Adrenal gland (tissue), 5 donors: ENCODE measurements around the gene NAPA.

ENCODE experiments used
- POLR2A ChIP-seq, 2 donors: fragments of 450-650 bp; IDR thresholded peaks; one replicate each; pipeline ENCODE4 v1.6.1; 2017; ENCODE audit warnings: antibody characterized with exemption in 2 of 2, mild to moderate bottlenecking in 2 of 2, moderate library complexity in 1 of 2
- TF ChIP-seq, protein P1 (sequence below), 6 experiments: fragments of 450-650 bp in 4 of 6; fragments of 200-600 bp in 2 of 6; sonication (generic) in 1 of 6; IDR thresholded peaks; 1 replicate in 5 of 6; 2 replicates in 1 of 6; pipeline versions ENCODE4 v1.5.1 to v1.8.0; 2016 to 2021; ENCODE audit warnings: antibody characterized with exemption in 6 of 6, mild to moderate bottlenecking in 2 of 6, moderate library complexity in 1 of 6
- donor health status: DM: no; HTN: no; CAD: no.

DNA sequence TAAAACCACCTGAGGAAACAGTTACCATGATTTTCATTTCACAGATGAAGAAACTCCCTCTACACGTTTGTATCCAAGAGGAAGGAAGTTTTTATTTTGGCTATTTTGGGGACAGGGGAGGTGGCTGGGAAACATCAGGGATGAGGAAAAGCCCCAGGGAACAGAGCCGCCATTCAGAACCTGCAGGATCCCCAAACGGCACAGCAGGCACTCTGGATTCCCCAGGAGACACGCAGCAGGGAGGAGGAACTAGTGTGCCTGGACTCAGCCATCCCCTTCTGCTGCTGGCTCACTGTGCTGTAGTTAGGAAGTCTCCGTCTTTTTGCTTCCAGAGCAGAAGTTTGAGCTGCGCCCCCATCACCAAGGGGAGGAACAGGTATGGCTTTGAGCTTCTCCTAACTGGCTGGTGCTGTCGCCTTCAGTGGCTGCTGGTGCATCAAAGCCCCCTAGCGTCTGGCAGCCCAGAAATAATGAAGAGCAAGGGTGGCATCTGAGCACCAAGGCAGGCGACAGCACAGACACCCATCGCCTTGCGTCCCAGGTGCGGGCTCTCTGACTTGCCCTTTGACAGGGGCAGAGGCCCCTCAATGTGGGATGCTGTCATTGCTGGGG, 4.2 kb downstream of the NAPA start:
- TF ChIP-seq, protein P1, sequence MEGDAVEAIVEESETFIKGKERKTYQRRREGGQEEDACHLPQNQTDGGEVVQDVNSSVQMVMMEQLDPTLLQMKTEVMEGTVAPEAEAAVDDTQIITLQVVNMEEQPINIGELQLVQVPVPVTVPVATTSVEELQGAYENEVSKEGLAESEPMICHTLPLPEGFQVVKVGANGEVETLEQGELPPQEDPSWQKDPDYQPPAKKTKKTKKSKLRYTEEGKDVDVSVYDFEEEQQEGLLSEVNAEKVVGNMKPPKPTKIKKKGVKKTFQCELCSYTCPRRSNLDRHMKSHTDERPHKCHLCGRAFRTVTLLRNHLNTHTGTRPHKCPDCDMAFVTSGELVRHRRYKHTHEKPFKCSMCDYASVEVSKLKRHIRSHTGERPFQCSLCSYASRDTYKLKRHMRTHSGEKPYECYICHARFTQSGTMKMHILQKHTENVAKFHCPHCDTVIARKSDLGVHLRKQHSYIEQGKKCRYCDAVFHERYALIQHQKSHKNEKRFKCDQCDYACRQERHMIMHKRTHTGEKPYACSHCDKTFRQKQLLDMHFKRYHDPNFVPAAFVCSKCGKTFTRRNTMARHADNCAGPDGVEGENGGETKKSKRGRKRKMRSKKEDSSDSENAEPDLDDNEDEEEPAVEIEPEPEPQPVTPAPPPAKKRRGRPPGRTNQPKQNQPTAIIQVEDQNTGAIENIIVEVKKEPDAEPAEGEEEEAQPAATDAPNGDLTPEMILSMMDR (IDR thresholded peaks at IDR 0.05) = no peak
- TF ChIP-seq POLR2A (IDR thresholded peaks at IDR 0.05) = no peak
